Measurements from ENCODE around the gene ROBO1. TPM values are rescaled to one million over a fixed set of nuclear protein-coding genes. Genes with fewer than 3 reads are reported as not detected.

ROBO1 gene
- total and polyA plus RNA-seq, 2 of the 8 experiments (the other 6 are each of a cell fraction or from before 2014, with no cell fraction given), result 51.4 to 91.0 TPM

DNA sequence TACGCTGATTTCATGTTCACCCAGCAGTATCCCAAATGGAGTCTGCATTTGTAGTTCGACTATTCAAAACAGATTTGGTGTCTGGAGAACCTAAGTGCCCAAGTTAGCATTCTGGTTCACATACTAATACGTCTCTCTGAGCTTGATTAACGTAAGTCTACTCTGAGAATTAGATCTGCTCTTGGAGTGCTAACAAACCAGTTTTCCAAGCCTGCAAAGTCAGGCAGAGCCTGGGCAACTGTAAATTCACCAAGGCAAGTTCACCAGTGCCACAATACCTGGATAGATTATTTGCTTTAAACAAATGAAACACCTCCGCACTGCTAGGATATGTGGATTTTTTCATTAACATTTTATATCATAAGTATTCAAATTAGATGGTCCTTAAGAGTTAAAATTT, 912.6 kb downstream of the ROBO1 start:
- WGBS, 2 experiments (ENCODE audit: extremely low coverage in 1 of 2, insufficient coverage in 1 of 2, insufficient read length in 1 of 2, insufficient replicate concordance in 2 of 2, low coverage in 1 of 2, low lambda C conversion rate in 2 of 2, missing lambda C conversion rate in 1 of 2), result 83% methylated on average over 5 of the region's 5 CpGs; no CpG with 5 or more reads in 1 of the 2 experiments
- no peak overlapping the region for H4K5ac ChIP-seq (ENCODE audit: insufficient read length, low read depth, low read length)
- no peaks in the 10 kb centered on the region for H4K20me1 ChIP-seq (replicated peaks in 1 of 2; ENCODE audit: control insufficient read depth in 1 of 2, insufficient read depth in 2 of 2, low read length in 2 of 2)
- H3K23ac ChIP-seq (ENCODE audit: insufficient read length), result no peak overlapping the region
- ChIA-PET POLR2A (ENCODE audit: partially characterized antibody) (no interaction called here), CTCF (ENCODE audit: partially characterized antibody) (interaction anchor here (0.6 to 1.2 kb wide), 3 partner anchors 11 to 206 kb away, joined by 3 read pairs; no protein-coding TSS in a partner anchor)
- H3K4me1 ChIP-seq (replicated peaks in 1 of 4; ENCODE audit: control insufficient read depth in 3 of 4, insufficient read depth in 4 of 4, low read length in 3 of 4), result peaks cover 0 to 3% (median 1%) of the 10 kb centered on the region in 4 experiments; a peak in 3 of 7 replicates
- no peaks in the 10 kb centered on the region for H3K79me1 ChIP-seq (ENCODE audit: low read depth, low read length)
- H3K56ac ChIP-seq (replicated peaks; ENCODE audit: insufficient read length, low read depth, low read length), result no peak overlapping the region
- no peaks in the 10 kb centered on the region for H3K27me3 ChIP-seq (replicated peaks in 1 of 4; ENCODE audit: control insufficient read depth in 3 of 4, extremely low read depth in 1 of 4, insufficient read depth in 3 of 4, low read length in 3 of 4)
- no peak overlapping the region for H3K9ac ChIP-seq (replicated peaks in 1 of 4; ENCODE audit: extremely low read depth in 1 of 4, low read depth in 3 of 4, low read length in 3 of 4)
- no peak overlapping the region for H2BK120ac ChIP-seq (replicated peaks; ENCODE audit: low read depth, low read length)
- no peak overlapping the region for H2AK5ac ChIP-seq (ENCODE audit: low read depth, low read length)
- FAIRE-seq, result no peak
- no peaks in the 10 kb centered on the region for H3K9me3 ChIP-seq (ENCODE audit: insufficient read depth in 2 of 2, low read depth in 1 of 2, low read length in 1 of 2)
- no peak overlapping the region for H4K91ac ChIP-seq (replicated peaks; ENCODE audit: insufficient read length, low read length)
- H2BK12ac ChIP-seq (ENCODE audit: low read depth, low read length), result no peak overlapping the region
- H3K14ac ChIP-seq (ENCODE audit: insufficient read length), result no peak overlapping the region
- no peak overlapping the region for H4K8ac ChIP-seq (ENCODE audit: extremely low read depth, insufficient read depth, low read length)
- no peak overlapping the region for H3K4me3 ChIP-seq (ENCODE audit: extremely low read depth in 1 of 4, insufficient read depth in 2 of 4, low read depth in 3 of 4, low read length in 4 of 4)
- no peak overlapping the region for H3K4me2 ChIP-seq (ENCODE audit: insufficient read depth in 1 of 2, low read depth in 2 of 2, low read length in 2 of 2)
- H3K27ac ChIP-seq (ENCODE audit: low read depth, low read length), result no peak overlapping the region
- H3K4ac ChIP-seq (replicated peaks; ENCODE audit: insufficient read length, low read depth, low read length), result no peak overlapping the region
- no peak overlapping the region for H2BK5ac ChIP-seq (ENCODE audit: low read depth, low read length)
- H3K23me2 ChIP-seq (ENCODE audit: low read depth, low read length), result no peaks in the 10 kb centered on the region
- H2BK20ac ChIP-seq (ENCODE audit: low read length), result no peak overlapping the region
- H2BK15ac ChIP-seq (ENCODE audit: low read length), result no peak overlapping the region
- H3K79me2 ChIP-seq (ENCODE audit: control insufficient read depth in 1 of 2, insufficient read depth in 2 of 2, low read length in 2 of 2), result peaks cover 0 to 20% of the 10 kb centered on the region in 2 experiments; a peak in 2 of 4 replicates
- H3K18ac ChIP-seq (ENCODE audit: extremely low read depth, low read length), result no peak overlapping the region
- H3K36me3 ChIP-seq (ENCODE audit: control insufficient read depth in 2 of 4, insufficient read depth in 4 of 4, low read length in 3 of 4), result no peaks in the 10 kb centered on the region
- H2AFZ ChIP-seq (ENCODE audit: low read length), result no peak overlapping the region
- DNase-seq (ENCODE audit: low read depth in 1 of 2, low spot score in 2 of 2), result no peak
- TF ChIP-seq CBX8 (IDR thresholded peaks at IDR 0.05; ENCODE audit: borderline replicate concordance, low read depth, low read length) (no peak), BCL11A (IDR thresholded peaks at IDR 0.05; ENCODE audit: low read depth in 2 of 2, low read length in 2 of 2) (no peak), TCF12 (IDR thresholded peaks at IDR 0.05; ENCODE audit: low read depth, low read length) (no peak), RFX5 (IDR thresholded peaks at IDR 0.05; ENCODE audit: borderline replicate concordance, low read depth, low read length) (no peak), CEBPB (IDR thresholded peaks at IDR 0.05; ENCODE audit: low read depth, low read length) (no peak), SRF (IDR thresholded peaks at IDR 0.05; ENCODE audit: low read depth, low read length) (no peak), JUND (IDR thresholded peaks at IDR 0.05; ENCODE audit: low read length) (no peak), MAFK (IDR thresholded peaks at IDR 0.05; ENCODE audit: low read depth, low read length) (no peak), SAP30 (IDR thresholded peaks at IDR 0.05; ENCODE audit: insufficient read depth, insufficient replicate concordance, low read length) (no peak)
